Tibial nerve (tissue), 4 donors: ENCODE data around the gene SHROOM1. TPM values are rescaled to one million over a fixed set of nuclear protein-coding genes. Genes with fewer than 3 reads are reported as not detected.

Source experiments
- DNase-seq, 2 donors: peaks; one replicate each; pipeline ENCODE4 v3.0.0-alpha.2; 2019; ENCODE audit warnings: low spot score in 2 of 2
- H3K27ac ChIP-seq, 4 donors: fragments of 200-600 bp; sonication (generic) in 3 of 4; one replicate each; pipeline ENCODE4 v1.5.1; 2017 to 2019; ENCODE audit warnings: mild to moderate bottlenecking in 1 of 4
- H3K27me3 ChIP-seq, 2 donors: fragments of 200-600 bp; sonication (generic) in 1 of 2; one replicate each; pipeline versions ENCODE4 v1.5.1 to v1.6.0; 2017 to 2019
- H3K36me3 ChIP-seq, 3 donors: fragments of 200-600 bp; sonication (generic); one replicate each; pipeline ENCODE4 v1.5.1; 2018 to 2019
- H3K4me1 ChIP-seq, 4 donors: fragments of 200-600 bp; sonication (generic) in 3 of 4; one replicate each; pipeline ENCODE4 v1.5.1; 2017 to 2019
- H3K4me3 ChIP-seq, 4 donors: fragments of 200-600 bp; sonication (generic) in 3 of 4; one replicate each; pipeline ENCODE4 v1.5.1; 2017 to 2019; ENCODE audit warnings: mild to moderate bottlenecking in 1 of 4, moderate library complexity in 1 of 4
- H3K9me3 ChIP-seq, 4 donors: fragments of 200-600 bp; sonication (generic) in 3 of 4; one replicate each; pipeline ENCODE4 v1.5.1; 2017 to 2019
- CTCF ChIP-seq, 5 experiments: fragments of 200-600 bp in 3 of 5; fragments of 450-650 bp in 2 of 5; sonication (generic) in 3 of 5; IDR thresholded peaks; one replicate each; pipeline ENCODE4 v1.5.1; 2016 to 2019; ENCODE audit warnings: antibody characterized with exemption in 5 of 5, mild to moderate bottlenecking in 3 of 5, moderate library complexity in 2 of 5
- EP300 ChIP-seq, 2 donors: sonication (generic); formaldehyde crosslinking; IDR thresholded peaks; one replicate each; pipeline ENCODE4 v1.6.1; 2017; ENCODE audit warnings: antibody characterized with exemption in 2 of 2, mild to moderate bottlenecking in 1 of 2
- POLR2A ChIP-seq, 2 donors: fragments of 450-650 bp; IDR thresholded peaks; one replicate each; pipeline ENCODE4 v1.6.1; 2017; ENCODE audit warnings: antibody characterized with exemption in 2 of 2, mild to moderate bottlenecking in 2 of 2, moderate library complexity in 2 of 2
- WGBS, 2 donors: methylation state at CpG; one replicate each; pipeline ENCODE4 v1.1.5; 2018; 5-methylcytosine and 5-hydroxymethylcytosine counted together
- small RNA-seq: library from RNA; depleted of rRNA; stranded (forward); fragments of <200 nt; gene quantifications from one replicate; pipeline ENCODE3, GENCODE V24; 2016
- total RNA-seq, 4 donors: library from RNA; depleted of rRNA; stranded (reverse); fragments of >200 nt; gene quantifications; one replicate each; pipeline ENCODE4 v1.1.0, GENCODE V29; 2016

SHROOM1 gene
- total RNA-seq, 4 donors from 2014 or later, result 29.1 to 67.5 (median 38.5) TPM

- no peak for DNase-seq
- TF ChIP-seq POLR2A (IDR thresholded peaks at IDR 0.05), result no peak
- no peak for TF ChIP-seq EP300 (IDR thresholded peaks at IDR 0.05)
- no peak for TF ChIP-seq CTCF (IDR thresholded peaks at IDR 0.05)
- peaks cover 0 to 82% (median 16%) of the 10 kb centered on the region in 4 donors for H3K4me1 ChIP-seq
These were observed 57.3 kb downstream of the SHROOM1 start for GRCh38 chr5:132773114-132773513.

GRCh38 chr5:132772291-132773070 is 58.0 kb downstream of the SHROOM1 start:
- TF ChIP-seq POLR2A (IDR thresholded peaks at IDR 0.05) (no peak), EP300 (IDR thresholded peaks at IDR 0.05) (no peak), CTCF (IDR thresholded peaks at IDR 0.05) (no peak)
- WGBS, 2 donors, result 66 to 83% methylated on average over 7 to 8 of the region's 8 CpGs
- H3K27me3 ChIP-seq, result no peaks in the 10 kb centered on the region
- H3K9me3 ChIP-seq, result no peaks in the 10 kb centered on the region
- no peaks in the 10 kb centered on the region for H3K36me3 ChIP-seq
- no peak for DNase-seq
- no peak overlapping the region for H3K4me3 ChIP-seq
- H3K4me1 ChIP-seq, result peaks cover 0 to 83% (median 14%) of the 10 kb centered on the region in 4 donors
- H3K27ac ChIP-seq, result peak overlapping the region in 2 of 4 donors; percentile 63 to 69

More at GRCh38 chr5:132773114-132773513, 57.3 kb downstream of the SHROOM1 start:
- H3K36me3 ChIP-seq, result no peaks in the 10 kb centered on the region
- WGBS, 2 donors, result 95 to 96% methylated on average over 5 of the region's 5 CpGs
- peak overlapping the region in 2 of 4 donors; percentile 63 to 69 for H3K27ac ChIP-seq
- H3K4me3 ChIP-seq, result no peak overlapping the region
- no peaks in the 10 kb centered on the region for H3K27me3 ChIP-seq
- H3K9me3 ChIP-seq, result no peaks in the 10 kb centered on the region

Small RNA genes lying within 50 kb of the gene (small RNA-seq; reads per million reads assigned to genes)
- not detected for gene RNA5SP192

Other genes starting within 250 kb of the SHROOM1 start
- gene IL13, start 172.5 kb downstream of the SHROOM1 start, total RNA-seq, result under 1 TPM in 2 of 4 donors, not detected in 2; 0.44 to 0.98 TPM
- gene IL4, start 156.7 kb downstream of the SHROOM1 start, total RNA-seq, result not detected
- gene KIF3A, start 93.1 kb downstream of the SHROOM1 start, total RNA-seq, result 10 to 100 TPM in 3 of 4 donors, 1 to 10 TPM in 1; 8.4 to 11.6 (median 10.7) TPM
- gene CCNI2, start 83.2 kb downstream of the SHROOM1 start, total RNA-seq, result not detected
- gene SEPTIN8, start 53.4 kb downstream of the SHROOM1 start, total RNA-seq, result 10 to 100 TPM; 38.5 to 48.3 (median 44.2) TPM
- 1 to 10 TPM in 2 of 4 donors, under 1 TPM in 2; 0.44 to 2.9 (median 0.99) TPM for gene SOWAHA, start 17.3 kb downstream of the SHROOM1 start, total RNA-seq
- under 1 TPM in 2 of 4 donors, not detected in 2; 0.44 to 0.60 TPM for gene GDF9, start 35.8 kb upstream of the SHROOM1 start, total RNA-seq
- 100 to 1,000 TPM in 3 of 4 donors, 10 to 100 TPM in 1; 69.8 to 143 (median 118) TPM for gene UQCRQ, start 36.0 kb upstream of the SHROOM1 start, total RNA-seq
- 1 to 10 TPM; 1.7 to 3.9 (median 2.5) TPM for gene LEAP2, start 43.0 kb upstream of the SHROOM1 start, total RNA-seq
- 10 to 100 TPM; 70.5 to 85.3 (median 73.2) TPM for gene AFF4, start 133.0 kb upstream of the SHROOM1 start, total RNA-seq
- gene ZCCHC10, start 195.9 kb upstream of the SHROOM1 start, total RNA-seq, result 1 to 10 TPM; 7.4 to 9.0 (median 8.3) TPM
- 10 to 100 TPM; 32.8 to 48.3 (median 45.4) TPM for gene HSPA4, start 221.4 kb upstream of the SHROOM1 start, total RNA-seq